HG03571 (cell line): ENCODE measurements around the gene RTN4RL1.

ENCODE experiments used
- ATAC-seq: cut with Tn5 transposase; IDR thresholded peaks from one replicate; pipeline ENCODE4 v1.9.1; 2021; ENCODE audit not compliant: unreplicated experiment

The RTN4RL1 gene

DNA sequence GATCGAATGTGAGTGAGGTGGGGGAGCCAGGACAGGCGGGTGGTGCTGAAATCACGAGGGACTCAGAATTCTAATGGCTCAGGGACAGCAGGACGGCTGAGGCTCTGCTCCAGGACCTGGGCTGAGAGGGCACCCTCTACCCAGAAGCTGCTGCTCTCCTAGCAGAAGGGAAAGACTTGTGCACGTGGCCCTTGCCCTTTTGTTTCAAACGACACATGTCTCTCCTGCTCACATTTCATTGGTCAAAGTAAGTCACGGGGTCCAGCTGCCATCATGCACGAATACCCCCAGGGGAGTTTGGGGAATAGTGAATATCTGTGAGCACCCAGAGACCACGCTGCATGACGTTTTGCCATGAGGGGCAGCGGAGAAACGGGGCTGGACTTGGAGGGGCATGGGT, 73.2 kb downstream of the RTN4RL1 start:
- ATAC-seq, result no peak

DNA sequence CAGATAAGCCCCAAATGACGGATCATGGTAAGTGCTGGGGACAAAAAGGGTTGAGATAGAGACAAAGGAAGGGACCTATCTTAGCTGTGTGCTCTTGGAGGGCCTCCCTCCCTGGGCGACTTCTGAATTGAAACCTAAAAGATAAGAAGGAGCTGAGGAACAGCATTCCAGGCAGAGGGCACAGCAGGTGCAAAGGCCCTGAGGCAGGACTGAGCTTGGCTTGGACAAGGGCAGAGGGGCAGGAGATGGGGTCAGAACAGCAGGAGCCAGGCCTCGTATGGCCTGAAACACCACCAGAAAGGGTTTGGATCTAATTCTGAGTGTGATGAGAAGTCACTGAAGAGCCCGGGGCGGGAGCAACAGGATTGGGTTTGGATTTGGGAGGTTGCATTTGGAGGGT, 75.4 kb downstream of the RTN4RL1 start:
- no peak for ATAC-seq

DNA sequence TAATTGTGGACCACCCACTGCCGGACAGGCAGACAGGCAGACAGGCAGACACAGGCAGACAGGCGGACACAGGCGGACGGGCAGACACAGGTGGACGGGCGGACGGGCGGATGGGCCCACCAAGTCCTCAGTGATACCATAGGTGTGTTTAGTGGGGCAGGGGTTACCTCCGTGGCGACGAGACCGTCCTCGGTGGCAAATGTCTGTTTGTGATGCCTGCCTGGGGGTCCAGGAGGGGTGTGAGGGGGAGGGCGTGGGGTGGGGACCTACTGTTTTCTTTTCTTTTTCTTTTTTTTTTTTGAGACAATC, 76.7 kb downstream of the RTN4RL1 start:
- no peak for ATAC-seq

DNA sequence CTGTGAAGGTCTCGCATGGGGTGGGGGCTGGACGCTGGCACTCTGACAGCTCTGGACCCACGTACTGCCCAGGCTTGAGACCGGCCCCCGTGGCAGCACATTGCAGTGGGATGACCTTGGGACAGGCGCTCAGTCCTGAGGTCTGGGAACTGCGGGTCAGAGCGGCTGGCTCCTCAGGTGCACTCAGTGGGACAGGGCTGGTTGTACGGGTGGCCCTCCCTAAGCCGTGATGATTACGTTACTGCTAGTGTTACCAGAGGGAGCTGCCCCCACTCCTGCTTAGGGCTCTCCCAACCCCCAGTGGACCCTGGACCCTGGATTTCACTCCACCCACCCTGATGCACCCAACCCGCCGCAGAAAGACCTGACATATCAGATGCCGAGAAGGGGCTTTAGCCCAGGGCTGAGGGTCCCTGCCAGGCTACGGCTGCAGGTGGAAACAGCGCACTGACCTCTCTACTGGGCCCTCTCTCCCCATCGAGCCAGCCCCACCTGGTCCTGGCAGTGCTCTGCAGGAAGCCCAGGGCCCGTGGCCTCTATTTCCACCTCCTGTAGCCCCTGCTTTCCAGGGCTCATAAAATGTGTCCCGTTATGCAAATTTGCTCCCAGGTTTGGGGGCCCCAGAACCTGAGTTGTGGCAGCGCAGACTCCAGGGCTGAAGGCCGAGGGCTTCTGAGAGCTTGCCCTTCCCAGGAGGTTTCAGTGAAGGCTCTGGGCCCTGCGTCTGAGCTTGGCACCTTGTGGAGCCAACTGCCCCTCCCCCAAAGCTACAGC, 77.2 kb downstream of the RTN4RL1 start:
- no peak for ATAC-seq

DNA sequence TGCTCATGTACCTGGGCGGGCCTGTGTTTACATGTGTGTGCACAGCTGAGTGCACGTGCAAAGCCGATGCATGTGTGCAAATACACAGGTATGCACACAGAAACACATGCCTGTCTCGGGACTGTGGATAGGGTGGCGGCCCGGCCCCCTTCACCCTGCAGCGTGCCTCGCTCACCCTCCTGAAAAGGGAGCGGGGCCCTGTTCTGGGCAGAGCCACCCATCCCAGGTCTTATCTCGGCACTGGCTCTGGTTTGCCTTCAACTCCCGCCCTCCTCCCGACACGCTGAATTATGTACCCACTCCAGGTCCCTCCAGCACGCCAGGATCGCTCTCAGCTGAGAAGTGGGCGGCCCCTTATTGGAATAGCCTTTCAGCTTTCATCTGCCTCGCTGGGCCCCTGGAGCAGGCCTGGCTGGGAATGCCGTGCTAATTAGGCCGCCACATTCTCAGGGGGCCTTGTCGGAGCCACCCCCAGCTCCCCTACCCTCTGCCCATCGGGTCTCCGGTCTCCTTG, 77.8 kb downstream of the RTN4RL1 start:
- ATAC-seq, result no peak

DNA sequence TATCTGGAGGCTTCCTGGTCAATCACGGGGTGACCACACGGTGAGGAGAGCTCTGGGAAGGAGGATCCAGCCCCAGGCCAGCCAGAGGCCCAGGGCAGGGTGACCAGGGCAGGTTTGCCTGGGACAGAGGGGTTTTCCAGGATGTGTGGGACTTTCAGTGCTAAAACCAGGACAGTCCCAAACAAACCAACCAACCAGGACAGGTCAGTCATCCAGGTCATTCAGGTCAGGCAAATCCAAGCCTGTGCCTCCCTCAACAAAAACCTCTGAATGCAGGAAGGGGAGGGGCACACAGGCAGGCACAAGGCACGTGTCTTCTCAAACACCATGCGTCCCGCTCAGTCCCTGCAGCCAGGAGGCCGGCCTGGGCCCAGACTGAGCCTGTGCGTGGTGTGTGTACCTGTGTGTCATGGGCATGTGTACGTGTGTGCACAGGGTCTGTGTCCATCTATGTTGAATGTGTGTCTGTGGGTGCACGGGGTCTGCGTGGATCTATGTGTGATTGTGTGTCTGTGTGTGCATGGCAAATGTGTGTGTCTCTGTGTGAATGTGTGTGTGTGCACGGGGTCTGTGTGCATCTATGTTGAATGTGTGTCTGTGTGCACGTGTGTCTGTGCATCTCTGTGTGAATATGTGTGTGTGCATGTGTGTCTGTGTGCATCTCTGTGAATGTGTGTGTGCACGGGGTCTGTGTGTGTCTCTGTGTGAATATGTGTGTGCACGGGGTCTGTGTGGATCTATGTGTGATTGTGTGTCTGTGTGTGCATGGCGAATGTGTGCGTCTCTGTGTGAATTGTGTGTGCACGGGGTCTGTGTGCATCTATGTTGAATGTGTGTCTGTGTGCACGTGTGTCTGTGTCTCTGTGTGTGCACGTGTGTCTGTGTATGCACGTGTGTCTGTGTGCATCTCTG, 78.9 kb downstream of the RTN4RL1 start:
- no peak for ATAC-seq

DNA sequence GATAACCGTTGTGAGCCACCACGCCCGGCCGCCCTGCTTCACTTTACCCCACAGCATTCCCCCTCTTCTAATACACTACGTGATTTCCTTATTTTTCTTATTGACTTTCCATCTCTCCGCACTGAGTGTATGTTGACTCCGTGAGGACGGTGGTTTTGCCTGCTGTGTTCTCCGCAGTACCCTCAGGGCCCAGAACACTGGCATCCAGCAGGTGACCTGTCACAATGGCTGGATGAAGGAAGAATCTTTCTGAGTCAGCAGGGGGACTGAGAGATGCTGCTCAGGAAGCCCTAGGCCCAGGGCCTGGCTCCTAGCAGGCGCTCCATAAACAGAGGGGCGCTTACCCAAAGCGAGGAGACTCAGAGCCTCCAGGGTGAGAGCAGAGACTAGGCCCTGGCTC, 79.5 kb downstream of the RTN4RL1 start:
- ATAC-seq, result no peak

DNA sequence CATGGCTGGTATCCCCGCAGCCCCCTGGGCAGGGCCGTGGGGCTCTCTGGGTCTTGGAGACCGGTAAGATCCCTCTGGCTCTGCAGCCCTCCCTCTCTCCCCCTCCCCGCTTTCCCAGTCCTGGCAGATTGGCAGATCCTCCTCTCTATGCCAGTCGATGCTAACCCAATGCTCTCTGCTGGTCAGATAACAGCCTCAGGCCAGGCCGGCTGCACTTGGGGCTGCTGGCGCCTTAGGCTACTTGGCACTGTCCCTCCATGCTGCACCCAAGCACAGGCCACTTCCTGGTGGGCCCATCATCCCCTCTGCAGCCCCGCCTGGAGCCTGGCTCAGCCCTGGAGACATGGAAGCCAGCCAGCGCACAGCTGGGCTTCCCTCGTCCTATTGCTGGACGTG, 81.7 kb downstream of the RTN4RL1 start:
- ATAC-seq, result no peak

DNA sequence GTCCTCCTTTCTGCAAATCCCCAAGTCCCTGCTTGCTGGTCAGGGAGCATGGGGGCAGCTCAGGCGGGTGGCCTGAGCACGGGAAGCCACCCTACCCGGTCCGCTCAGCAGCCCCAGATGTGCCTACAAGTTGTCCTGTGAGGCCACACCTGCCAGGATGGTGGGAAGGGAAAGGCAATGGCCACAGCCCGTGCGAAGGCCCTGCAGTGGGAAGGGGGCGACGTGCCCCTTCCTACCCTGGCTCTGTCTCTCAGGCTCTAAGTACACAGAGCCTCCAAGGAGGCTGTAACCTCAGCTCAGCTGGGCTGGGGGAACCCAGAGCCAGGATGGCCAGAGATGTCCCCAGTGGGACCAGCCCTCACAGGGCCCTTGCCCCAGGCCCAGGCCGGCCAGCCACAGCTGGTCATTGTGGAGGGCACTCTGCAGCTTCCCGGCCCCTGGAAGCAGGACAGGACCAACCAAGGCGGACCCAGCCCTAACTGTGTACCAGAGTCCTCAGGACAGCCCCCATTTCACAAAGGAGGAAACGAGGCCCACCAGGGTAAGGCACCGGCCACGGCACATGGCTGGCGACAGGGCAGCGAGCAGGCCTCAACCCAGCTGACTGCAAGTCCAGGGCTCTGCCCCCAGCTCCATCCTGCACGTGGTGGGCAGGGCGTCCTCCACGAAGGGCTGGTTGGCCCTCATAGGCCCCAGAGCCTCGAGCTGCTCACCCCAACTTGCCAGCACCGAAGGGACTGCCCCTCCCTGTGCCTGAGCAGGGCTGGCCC, 82.3 kb downstream of the RTN4RL1 start:
- no peak for ATAC-seq

DNA sequence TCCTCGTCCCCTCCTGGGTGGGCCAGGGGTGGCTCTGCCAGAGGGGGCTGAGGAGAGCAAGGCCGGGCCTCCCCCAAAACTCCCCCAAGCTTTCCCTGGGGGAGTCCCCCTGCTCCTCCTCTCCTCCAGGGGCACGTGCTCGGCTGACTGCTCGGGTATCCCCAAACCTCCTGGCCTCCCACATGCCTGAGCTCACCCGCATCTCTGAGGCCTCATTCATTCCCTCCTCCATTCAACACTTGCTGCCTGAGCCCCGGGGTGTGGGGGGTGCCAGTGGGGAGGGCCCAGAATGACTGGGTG, 83.1 kb downstream of the RTN4RL1 start:
- ATAC-seq, result no peak

DNA sequence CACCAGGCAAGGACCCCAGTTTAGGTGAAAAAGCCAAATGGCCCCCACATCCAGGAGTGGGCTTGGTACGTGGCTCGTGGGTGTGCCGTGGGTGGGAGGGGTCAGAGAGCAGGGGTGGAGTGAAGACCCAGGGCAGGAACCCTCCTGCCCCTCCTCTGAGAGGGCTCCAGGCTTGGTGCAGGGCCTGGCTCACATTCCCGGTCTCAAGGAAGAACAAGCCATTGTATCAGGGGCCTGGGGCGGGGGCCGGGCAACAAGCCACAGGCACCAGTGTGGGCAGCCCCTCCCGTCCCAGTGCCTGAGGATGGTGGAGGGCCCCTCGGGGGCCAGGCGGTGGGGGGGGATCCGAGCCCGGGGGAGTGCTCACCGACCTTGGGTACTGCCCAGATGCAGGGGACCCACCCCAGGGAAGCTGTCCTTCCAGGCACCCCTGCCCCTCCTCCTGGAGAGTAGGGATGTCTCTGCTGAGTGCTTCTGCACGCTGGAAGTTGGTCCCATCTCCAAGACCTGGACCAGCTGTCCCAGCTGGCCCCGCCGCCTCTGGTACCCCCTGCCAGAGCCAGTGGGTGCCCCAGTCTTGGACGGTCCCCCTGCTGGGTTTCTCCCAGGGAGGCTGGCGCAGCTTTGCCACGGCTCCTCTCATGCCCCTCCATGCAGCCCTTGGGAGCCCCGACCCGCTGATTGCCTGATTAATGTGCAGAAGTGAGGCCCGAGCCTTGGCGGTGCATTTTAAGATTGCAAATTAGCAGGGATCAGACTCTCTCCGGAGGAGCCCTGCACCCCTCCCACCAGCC, 83.7 kb downstream of the RTN4RL1 start:
- no peak for ATAC-seq

DNA sequence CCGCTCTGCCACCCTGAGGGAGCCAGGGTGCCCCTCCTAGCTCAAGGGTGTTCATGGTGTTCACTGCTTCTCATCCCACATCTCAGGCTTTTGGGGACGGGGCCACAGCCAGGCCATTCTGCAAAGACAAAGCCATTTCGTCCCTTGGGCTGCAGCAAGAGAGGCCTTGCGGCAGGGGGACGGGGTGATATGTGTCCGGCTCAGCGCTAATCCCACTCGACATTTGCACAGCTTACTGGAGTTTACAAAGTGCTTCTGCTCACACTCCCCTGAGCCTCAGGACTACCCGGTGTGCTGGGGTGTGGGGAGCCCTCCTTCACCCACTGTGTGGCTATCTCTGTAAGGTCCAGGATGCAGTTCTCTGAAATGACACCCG, 84.3 kb downstream of the RTN4RL1 start:
- no peak for ATAC-seq

DNA sequence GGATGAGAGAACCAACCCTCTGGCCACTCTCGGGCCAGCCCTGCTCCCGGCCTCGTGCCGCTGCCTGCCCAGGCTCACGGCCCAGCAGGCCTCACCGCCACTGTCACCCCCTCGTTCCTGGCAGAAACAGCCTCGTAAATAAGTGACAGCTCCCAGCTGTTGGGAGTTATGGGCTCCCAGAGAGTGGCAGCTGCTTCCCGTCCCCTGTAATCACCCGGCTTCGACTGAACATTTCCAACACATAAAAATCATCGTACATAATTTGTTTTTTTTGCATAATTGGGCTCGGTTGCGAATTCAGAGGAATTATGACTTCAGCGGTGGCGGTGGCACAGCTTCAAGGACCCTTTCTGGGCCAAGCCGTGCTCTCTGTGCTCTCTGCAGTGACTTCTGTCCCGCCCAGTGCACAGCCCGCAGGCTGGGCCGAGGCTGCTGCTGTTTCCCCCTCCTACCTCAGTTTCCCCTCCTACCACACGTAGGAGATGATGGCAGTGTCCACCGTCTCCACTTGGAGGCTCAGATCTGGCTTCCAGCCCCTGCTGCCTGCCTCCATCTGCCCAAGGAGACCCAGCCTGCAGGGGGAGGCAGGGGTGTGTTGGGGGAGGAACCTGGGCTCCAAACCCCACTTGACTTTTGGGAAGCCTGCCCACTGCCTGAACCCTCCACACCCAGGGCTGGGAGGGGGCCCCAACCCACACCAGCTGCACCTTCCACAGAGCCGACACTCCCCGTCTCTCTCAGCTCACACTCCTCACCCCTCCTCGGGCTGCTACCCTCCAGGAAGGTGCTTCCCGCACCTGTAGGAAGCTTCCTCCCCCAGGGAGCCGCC, 84.9 kb downstream of the RTN4RL1 start:
- no peak for ATAC-seq

DNA sequence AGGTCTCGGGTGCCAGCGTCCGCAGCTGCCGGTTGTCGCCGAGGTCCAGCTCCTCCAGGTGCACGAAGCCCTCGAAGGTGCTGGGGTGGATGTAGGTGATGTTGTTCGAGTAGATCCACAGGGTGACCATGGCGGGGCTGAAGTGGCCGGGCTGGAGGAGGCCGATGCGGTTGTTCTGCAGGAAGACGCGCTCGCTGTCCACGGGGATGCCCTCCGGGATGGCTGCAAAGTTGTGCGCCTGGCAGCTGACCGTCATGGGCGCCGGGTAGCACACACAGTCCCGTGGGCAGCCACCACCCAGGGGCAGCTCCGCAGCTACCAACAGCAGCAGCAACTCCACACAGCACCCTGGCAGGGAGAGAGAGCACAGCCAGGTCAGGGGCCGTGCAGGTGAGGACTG, 87.7 kb downstream of the RTN4RL1 start:
- no peak for ATAC-seq

DNA sequence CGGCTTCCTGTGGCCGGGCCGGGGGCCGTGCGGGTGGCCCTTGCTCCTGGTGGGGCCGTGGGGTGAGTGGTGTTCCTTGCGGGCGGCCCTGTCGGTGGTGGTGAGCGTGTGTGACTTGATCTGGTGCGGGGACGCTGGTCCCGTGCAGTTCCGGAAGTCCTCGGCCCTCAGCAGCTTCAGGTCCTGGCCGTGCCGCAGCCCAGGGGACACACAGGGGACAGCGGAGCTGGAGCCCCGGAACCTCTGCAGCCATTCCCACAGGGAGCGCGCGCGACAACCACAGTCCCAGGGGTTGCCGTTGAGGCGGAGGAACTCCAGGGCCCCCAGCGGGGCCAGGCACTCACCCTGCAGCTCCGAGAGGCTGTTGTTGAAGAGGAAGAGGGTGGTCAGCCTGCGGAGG, 88.4 kb downstream of the RTN4RL1 start:
- ATAC-seq, result no peak

DNA sequence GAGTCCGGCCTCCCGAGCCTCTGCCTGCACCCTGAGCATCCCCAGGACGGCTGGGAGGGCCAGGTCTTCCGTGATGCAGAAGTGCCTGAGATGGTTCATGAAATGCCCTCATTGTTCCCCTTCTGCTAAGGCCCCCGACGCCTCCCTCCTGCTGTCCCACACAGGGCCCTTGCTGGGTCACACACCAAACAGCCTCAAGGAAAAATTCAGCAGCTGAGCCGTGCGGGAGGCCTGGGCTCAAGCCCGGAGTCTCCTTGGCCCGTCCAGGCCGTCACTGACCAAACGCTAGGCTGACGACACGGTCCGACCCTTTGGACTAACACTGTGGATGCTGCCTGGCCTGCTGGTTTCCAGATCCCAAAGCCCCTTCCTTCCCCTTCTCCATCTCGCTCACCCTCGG, 90.2 kb downstream of the RTN4RL1 start:
- no peak for ATAC-seq

DNA sequence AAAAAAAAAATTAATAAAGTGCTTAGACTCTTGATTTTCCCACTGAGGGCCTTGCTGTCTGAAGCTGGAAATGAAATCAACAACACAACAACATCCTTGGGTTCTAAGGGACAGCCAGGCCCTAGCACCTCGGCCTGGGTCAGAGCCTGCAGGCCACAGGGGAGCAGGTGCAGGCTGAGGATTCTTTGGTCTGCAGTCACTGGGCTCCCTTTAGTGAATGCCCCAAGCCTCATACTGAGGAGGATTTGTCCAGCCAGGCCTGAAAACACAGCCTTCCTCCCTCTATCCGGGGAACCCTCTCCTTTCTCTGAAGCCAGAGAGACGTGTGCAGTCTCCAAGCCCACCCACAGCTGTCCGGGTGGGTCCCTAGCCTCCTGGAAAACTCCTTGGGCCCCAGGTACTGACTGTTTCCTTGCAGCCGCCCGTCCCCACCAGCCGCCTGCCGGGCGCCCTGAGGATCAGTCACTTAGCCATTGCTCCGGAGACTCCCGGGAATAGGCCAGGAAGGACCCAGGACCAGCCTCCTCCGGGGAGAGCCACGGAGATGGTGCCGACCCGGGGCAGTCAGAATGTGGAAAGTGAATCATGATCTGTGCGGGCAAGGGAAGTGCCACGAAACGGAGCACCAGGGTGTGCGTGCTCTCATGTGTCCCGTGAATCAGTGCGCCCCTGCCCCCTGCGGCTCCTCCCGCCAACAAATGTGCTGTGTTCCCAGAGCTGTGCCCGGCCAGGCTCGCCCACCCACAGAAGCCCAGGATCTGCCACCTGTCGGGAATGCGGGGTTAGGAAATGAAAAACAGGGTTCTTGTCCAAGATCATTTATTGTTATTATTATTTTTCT, 91.0 kb downstream of the RTN4RL1 start:
- ATAC-seq, result no peak

DNA sequence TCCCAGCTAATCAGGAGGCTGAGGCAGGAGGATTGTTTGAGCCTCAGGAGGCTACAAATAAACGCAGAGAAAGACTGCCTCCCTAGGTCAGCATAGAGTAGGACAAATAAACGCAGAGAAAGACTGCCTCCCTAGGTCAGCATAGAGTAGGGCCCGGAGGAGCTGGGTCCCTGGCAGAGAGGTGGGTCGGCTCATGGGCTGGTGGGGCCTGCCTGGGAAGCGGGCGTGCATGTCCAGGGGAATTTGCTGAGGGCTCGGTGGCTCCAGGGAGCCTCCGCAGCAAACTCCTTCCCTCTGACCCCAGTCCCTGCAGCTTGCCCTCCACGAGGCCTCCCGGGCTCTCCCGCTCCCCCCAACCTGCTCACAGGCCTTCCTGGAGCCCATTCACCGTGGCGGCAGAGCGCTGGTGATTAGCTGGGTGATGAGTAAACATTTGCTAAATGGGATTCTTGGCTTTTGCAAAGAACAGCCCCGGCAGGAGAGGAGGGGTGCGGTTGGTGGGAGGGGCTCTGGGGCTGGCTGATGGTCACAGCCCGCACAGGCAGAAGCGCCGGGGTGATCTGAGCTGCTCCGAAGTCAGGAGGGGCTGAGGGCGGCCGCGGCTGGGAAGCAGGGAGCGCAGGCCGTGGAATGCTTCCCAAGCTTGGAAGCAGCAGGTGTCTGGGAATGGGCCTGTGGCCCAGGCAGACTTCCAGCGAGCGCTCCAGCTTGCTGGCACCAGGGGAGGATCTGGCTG, 93.1 kb downstream of the RTN4RL1 start:
- ATAC-seq, result no peak

DNA sequence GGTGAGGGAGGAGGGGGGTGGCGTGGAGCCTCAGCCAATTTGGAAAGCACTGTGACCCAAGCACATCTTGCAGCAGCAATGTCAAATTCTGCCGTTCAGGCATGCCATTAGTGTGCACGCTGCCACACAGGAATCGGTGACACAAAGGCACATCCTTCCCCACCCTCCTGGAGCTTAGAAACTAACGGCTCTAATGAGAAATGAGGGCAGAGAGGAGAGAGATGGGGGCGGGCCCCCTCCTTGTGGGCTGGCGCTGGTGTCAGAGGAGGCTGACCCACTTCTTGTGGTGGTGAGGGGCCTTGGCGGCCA, 94.8 kb downstream of the RTN4RL1 start:
- ATAC-seq, result no peak
